Urinary bladder (tissue), 4 donors: ENCODE measurements around the gene FNDC10. TPM values are rescaled to one million over a fixed set of nuclear protein-coding genes. Genes with fewer than 3 reads are reported as not detected.

ENCODE experiments used
- DNase-seq: peaks from one replicate; pipeline ENCODE4 v3.0.0-alpha.2; 2015; ENCODE audit errors: extremely low spot score
- H3K27ac ChIP-seq: one replicate; pipeline ENCODE4 v1.5.1; 2013; ENCODE audit warnings: low read depth, mild to moderate bottlenecking, moderate library complexity
- H3K36me3 ChIP-seq: one replicate; pipeline ENCODE4 v1.6.1; 2013; ENCODE audit warnings: mild to moderate bottlenecking, moderate library complexity; ENCODE audit not compliant: insufficient read depth
- H3K4me1 ChIP-seq: one replicate; pipeline ENCODE4 v1.6.1; 2013; ENCODE audit warnings: mild to moderate bottlenecking, moderate library complexity; ENCODE audit not compliant: insufficient read depth
- H3K4me3 ChIP-seq: one replicate; pipeline ENCODE4 v1.5.1; 2013; ENCODE audit warnings: low read depth, low read length
- WGBS: extraction: QIAGEN DNeasy Blood & Tissue Kit; methylation state at CpG from one replicate; pipeline ENCODE4 v1.1.7; 2013; 5-methylcytosine and 5-hydroxymethylcytosine counted together
- polyA plus RNA-seq: library from polyadenylated mRNA; stranded (reverse); fragments of 200-250 nt; gene quantifications from one replicate; pipeline ENCODE4 v1.2.3, GENCODE V29; 2013
- total RNA-seq: library from RNA; depleted of rRNA; stranded (reverse); fragments of >200 nt; gene quantifications from one replicate; pipeline ENCODE4 v1.2.3, GENCODE V29; 2014
- donor health status: healthy with polysubstance abuse.
- donor health status: healthy.

Gene FNDC10
- total and polyA plus RNA-seq, 2 donors = 0.58 to 2.2 TPM

DNA sequence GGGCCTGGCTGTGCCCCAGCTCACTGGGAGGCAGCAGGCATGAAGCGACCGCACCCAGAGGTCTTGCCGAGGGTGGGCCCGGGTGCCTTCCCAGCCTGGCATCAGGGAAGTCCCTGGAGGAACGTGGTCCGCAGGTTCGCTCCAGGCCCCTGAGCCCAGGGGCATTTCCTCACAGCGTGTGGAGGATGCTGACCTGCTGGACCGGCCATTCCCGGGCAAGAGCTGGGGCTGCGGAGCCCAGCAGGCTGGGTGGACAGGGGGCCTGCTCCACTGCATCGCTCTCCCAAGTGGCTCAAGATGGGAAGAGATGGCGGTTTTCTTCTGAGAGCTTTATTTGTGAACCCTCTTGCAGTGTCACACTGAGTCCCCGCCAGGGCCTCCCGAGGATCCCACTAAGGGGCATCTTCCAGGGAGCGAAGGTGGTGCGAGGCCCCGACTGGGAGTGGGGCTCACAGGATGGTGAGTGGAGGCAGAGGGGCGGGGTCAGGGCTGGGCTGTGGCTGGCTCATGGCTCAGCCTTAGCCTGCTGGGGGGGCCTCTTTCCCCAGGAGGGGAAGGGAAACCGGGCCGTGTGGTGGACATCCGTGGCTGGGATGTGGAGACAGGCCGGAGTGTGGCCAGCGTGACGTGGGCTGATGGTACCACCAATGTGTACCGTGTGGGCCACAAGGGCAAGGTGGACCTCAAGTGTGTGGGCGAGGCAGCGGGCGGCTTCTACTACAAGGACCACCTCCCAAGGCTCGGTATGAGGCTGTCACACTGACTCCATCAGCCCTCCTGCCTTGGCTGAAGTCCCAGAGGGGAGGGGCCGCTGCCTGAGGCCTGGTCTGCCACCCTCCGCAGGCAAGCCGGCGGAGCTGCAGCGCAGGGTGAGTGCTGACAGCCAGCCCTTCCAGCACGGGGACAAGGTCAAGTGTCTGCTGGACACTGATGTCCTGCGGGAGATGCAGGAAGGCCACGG lies 24.8 kb upstream of the FNDC10 start:
- 79% methylated on average over 38 of the region's 38 CpGs for WGBS
- H3K4me3 ChIP-seq = no peak overlapping the region
- H3K36me3 ChIP-seq = no peaks in the 10 kb centered on the region
- peak overlapping the region; percentile 12 for H3K27ac ChIP-seq
- H3K4me1 ChIP-seq = no peaks in the 10 kb centered on the region
- DNase-seq = no peak

DNA sequence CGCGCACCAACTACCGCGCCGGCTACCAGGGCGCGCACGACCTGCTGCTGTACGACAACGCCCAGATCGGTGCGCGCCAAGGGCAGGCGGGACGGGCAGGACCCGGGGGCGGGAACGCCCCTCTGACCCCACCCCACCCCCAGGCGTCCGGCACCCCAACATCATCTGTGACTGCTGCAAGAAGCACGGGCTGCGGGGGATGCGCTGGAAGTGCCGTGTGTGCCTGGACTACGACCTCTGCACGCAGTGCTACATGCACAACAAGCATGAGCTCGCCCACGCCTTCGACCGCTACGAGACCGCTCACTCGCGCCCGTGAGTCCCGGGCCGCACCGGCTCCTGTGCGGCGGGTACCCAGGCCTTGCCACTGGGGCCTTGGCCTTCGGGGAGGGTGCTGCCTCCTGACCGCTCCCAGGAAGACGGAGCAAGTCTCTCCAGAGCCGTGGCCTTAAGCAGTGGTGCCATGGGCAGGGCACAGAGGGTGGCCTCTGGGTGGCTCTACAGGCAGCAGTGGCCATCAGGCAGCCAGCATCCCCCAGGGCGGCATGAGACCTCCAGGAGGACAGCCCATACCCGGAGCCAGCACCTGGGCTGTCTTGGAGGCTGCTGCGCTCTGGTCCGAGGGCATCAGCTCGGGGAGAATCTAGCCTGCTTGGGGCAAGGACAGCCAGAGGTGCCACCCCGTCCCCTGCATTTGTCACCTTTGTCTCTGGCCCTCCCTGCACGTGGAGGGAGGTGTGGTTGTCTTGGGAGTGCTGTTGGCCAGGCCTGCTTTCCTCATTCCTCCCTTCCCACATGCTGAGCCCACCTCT lies 23.9 kb upstream of the FNDC10 start:
- no peaks in the 10 kb centered on the region for H3K36me3 ChIP-seq
- no peaks in the 10 kb centered on the region for H3K4me1 ChIP-seq
- DNase-seq = no peak
- WGBS = 93% methylated on average over 51 of the region's 51 CpGs
- no peak overlapping the region for H3K4me3 ChIP-seq
- no peak overlapping the region for H3K27ac ChIP-seq

DNA sequence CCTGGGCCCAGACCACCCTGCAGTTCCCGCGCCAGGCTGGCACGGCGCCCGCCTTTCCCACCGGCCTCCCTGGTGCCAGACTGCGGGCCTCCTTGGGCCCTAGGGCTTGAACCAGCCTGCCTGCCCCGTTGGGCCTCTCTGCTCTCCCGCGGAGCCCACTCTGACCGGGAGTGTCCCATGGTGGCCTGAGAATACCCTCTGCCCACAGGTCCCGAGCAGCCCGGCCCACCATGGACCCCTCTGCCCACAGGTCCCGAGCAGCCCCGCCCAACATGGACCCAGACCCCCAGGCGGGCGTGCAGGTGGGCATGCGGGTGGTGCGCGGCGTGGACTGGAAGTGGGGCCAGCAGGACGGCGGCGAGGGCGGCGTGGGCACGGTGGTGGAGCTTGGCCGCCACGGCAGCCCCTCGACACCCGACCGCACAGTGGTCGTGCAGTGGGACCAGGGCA lies 23.3 kb upstream of the FNDC10 start:
- no peaks in the 10 kb centered on the region for H3K36me3 ChIP-seq
- H3K4me1 ChIP-seq = no peaks in the 10 kb centered on the region
- no peak overlapping the region for H3K4me3 ChIP-seq
- H3K27ac ChIP-seq = no peak overlapping the region
- 95% methylated on average over 33 of the region's 33 CpGs for WGBS
- DNase-seq = no peak

DNA sequence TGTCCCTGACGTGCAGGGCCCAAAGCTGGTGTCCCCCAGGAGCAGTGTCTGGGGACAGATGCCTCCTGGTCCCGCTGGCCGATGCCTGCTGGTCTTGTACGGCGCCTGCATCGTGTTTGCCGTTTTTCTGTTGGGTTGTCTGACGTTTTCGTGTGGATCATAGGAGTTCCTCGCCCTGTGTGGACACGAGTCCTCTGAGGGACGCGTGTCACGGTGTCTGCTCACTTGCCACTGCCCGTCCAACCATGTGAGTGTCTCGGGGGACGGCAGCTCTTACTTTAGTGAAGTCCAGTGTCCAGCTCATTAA lies 22.8 kb upstream of the FNDC10 start:
- Histone ChIP-seq H3K36me3 (no peaks in the 10 kb centered on the region), H3K27ac (no peak overlapping the region), H3K4me1 (no peaks in the 10 kb centered on the region), H3K4me3 (no peak overlapping the region)
- no peak for DNase-seq
- WGBS = 87% methylated on average over 17 of the region's 17 CpGs

DNA sequence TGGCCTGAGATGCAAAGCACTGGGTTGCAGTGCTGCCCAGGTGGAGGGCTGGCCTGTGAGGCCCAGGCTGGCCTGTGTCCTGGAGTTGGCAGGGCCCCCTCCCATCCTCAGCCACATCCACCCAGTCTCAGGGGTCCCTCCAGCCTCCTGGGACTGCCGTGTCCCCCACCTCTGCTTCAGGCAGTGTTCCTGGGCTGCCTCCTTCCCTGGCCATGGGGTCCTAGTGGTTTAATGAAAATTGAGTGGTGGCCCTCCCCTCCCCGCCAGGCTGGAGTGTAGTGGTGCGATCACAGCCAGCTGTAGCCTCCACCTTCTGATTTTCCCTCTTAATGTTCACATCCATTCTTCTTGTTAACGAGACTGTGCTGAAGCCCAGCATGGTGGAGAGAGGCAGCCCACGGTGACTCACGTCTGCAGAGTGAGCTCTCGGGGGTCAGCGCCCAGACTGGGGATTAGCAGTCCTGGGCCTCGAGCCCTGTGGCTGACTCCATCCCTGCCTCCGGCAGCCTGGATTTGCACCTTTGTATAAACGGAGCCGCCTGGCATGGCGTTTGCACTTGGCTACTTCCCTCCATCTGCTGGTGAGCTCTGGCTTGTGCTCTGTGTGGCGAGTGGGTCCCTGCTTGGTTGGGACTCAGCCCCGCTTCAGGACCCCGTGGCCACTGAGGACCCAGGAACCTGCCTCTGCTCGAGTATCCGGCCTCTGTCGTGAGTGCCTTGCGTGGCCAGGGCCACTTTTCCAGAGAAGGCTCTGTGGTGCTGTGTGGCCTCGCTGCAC lies 22.3 kb upstream of the FNDC10 start:
- Histone ChIP-seq H3K4me1 (no peaks in the 10 kb centered on the region), H3K4me3 (no peak overlapping the region), H3K36me3 (no peaks in the 10 kb centered on the region), H3K27ac (no peak overlapping the region)
- no peak for DNase-seq
- WGBS = 49% methylated on average over 21 of the region's 21 CpGs

DNA sequence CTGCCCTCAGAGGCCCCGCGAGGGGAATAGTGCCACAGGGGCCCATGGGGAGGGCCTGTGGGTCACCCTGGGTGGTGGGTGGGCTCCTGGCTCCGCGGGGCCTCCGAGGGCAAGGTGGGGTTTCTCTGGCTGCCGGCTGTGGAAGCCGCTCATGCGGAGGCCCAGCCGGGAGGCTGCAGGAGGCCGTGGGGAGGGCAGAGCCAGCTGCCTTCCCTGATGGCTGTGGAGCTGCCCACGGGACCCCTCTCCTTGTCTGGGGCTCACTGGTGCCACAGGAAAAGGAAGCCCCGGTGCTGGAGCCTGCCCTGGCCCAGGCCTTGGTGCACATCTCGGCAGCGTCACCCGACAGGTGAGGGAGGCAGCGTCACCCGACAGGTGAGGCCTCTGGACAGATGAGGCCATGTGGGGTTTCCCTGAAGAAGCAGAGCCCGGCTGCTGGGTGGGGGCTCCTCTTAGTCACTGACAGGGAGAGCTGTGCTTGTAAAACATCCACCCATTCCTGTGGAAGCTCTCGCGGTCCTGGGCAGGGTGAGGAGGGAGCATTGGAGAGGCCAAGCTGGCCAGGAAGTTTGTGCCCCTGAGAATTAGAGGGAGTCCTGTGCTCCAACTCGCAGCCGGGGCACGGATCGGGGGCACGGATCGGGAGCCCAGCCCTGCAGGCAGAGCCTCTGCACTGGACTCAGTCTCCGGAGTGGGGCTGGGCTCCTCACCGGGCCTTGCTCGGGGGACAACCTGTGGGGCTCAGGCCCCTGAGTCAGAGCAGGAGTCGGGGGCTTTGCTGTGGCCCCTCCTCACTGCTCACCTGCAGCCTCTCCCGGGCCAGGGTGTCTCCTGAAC lies 21.5 kb upstream of the FNDC10 start:
- no peak overlapping the region for H3K27ac ChIP-seq
- no peak for DNase-seq
- H3K36me3 ChIP-seq = no peaks in the 10 kb centered on the region
- no peaks in the 10 kb centered on the region for H3K4me1 ChIP-seq
- no peak overlapping the region for H3K4me3 ChIP-seq
- 83% methylated on average over 31 of the region's 31 CpGs for WGBS

DNA sequence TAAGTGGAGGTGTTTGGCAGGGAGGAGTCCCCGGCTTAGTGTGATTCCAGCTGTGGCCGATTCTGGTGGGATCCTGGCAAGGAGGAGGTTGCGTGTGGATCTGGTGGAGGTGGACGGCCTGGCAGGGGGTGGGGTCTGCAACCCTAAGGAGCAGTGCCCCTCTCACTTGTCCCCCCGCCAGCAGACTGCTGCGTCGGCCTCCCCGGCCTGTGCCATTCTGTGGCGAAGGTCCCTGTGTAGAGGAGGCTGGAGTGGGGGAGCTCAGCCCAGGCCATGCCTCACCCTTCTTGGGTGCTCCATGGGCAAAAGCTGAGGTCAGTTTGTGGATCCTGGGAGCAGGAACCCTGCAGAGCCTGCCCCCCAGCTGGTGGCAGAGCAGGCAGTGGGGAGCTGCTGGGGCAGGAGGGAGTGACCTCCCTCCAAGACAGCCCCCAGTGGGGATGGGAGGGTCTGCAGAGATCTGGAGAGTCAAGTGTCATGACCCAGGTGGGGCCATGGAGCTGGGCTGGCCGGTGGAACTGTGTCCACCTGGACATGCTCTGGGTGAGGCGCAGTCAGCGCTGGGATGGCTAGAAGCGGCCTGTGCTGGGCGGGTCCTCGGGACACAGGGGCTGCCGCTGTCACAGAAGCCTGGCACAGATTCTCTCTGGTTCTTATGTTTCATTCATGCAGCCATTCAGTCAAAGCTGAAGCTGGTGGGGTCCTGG lies 20.7 kb upstream of the FNDC10 start:
- 88% methylated on average over 16 of the region's 16 CpGs for WGBS
- DNase-seq = no peak
- H3K4me1 ChIP-seq = no peaks in the 10 kb centered on the region
- H3K27ac ChIP-seq = no peak overlapping the region
- no peak overlapping the region for H3K4me3 ChIP-seq
- no peaks in the 10 kb centered on the region for H3K36me3 ChIP-seq

DNA sequence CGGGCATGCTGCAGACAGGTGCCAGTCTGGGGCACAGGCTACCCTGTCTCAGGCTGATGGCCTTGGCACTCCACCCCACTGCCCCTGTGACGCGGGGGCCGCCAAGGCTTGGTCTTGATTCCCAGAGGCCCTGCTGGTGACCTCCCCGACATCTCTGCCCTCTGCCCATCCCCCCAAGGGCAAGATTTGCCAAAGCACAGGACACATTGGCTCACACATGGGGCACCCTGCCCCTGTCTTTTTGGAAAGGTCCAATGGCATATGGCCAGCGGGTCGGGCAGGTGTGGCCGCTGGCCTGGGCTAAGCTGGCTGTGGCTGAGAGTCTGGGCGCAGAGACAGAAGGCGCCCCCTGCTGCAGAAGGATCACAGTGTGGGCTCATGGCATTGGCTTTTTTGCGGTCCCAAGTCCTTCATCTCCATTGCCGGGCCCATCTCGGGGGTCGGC lies 20.0 kb upstream of the FNDC10 start:
- DNase-seq = no peak
- 79% methylated on average over 14 of the region's 14 CpGs for WGBS
- no peaks in the 10 kb centered on the region for H3K4me1 ChIP-seq
- no peaks in the 10 kb centered on the region for H3K36me3 ChIP-seq
- H3K4me3 ChIP-seq = no peak overlapping the region
- no peak overlapping the region for H3K27ac ChIP-seq

DNA sequence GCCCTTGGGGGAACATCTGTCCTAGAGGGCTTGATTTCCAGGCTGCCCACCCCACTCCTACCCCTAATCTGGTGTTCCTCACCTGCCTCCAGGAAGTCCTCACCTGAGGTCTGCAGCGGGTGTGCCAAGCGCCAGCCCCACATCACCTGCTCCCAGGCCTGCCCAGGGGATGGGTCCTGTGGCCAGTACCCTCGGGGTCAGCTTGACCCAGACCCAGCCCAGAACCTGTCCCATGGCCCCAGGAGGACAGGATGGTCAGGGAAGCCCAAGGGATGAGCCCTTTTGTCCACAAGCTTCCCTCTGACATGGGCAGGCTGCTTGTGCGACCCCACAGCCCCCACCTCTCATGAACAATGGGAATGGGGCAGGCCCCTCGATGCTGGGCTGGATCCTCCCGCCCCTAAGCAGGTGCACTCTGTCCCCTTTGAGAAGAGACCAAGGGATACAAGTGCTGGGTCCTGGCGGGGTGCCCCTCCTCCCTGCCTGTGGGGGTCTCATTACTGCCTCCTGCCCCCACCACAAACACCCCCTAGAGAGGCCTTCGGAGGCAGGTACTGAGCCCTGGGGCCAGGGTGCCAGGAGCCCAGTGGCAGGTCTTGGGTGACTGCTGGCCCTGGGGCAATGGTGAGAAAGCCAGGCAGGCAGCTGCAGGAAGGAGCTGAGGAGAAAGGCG lies 18.6 kb upstream of the FNDC10 start:
- no peak for DNase-seq
- 94% methylated on average over 9 of the region's 9 CpGs for WGBS
- Histone ChIP-seq H3K4me3 (no peak overlapping the region), H3K27ac (no peak overlapping the region), H3K4me1 (no peaks in the 10 kb centered on the region), H3K36me3 (no peaks in the 10 kb centered on the region)

DNA sequence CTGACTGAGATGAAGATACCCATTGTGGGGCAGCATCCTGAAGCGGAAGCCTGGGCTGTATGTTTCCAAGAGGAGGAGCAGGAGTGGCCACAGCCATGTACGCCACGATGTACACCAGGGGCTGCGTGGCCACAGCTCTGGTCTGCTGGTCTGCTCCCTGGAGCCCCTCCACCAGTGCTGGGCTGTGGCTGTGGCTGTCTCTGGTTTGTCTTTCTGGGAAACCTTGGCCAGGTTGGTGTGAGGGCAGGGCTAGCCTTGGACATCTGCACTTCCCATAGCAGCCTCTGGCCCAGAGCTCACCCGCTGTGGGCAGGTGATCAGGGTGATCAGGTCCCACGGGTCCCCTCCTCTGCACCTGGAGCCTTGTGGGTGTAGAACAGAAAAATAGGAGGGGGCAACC lies 18.0 kb upstream of the FNDC10 start:
- no peaks in the 10 kb centered on the region for H3K36me3 ChIP-seq
- 91% methylated on average over 6 of the region's 6 CpGs for WGBS
- no peak for DNase-seq
- H3K4me3 ChIP-seq = no peak overlapping the region
- no peak overlapping the region for H3K27ac ChIP-seq
- no peaks in the 10 kb centered on the region for H3K4me1 ChIP-seq

DNA sequence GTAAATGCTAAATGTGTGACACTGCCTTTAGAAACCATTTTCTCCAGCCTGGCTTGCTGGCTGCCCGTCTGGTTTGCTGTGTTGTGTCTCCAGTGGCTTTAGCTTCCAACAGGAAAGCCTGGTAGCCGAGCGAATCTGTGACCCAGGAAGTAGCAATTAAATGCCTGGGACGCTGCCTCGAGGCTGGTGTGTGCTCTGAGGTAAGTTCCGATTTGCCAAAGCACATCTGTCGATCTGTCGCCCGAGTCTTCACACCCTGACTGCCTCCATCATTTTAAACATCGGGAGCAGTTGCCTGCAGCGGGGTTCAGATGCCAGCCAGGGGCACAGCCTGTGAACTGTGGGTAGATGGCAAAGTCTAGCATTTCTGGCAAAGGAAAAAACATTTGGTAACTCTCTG lies 17.6 kb upstream of the FNDC10 start:
- H3K27ac ChIP-seq = no peak overlapping the region
- WGBS = 91% methylated on average over 11 of the region's 11 CpGs
- H3K4me3 ChIP-seq = no peak overlapping the region
- no peaks in the 10 kb centered on the region for H3K4me1 ChIP-seq
- no peak for DNase-seq
- H3K36me3 ChIP-seq = no peaks in the 10 kb centered on the region

DNA sequence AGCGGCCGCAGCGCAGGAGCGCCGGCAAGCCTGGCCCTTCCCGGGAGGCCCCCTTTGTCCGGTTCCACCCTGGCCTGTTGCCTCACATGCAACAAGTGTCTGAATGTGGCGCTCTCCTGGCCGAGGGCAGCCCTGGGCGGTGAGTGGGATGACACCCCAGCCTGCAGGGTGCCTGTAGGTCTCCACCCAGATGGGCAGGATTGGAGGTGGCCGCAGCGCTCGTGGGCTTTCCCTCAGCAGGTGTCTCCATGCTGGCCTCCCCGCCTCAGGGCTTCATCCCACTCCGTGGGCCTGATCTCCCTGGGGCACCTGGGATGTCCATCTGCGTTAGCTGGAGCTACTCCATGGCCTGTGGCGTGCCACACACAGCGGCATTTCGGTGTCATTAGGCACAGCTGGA lies 16.9 kb upstream of the FNDC10 start:
- H3K4me3 ChIP-seq = peak overlapping the region; percentile 86
- H3K4me1 ChIP-seq = no peaks in the 10 kb centered on the region
- 80% methylated on average over 19 of the region's 19 CpGs for WGBS
- H3K27ac ChIP-seq = no peak overlapping the region
- no peaks in the 10 kb centered on the region for H3K36me3 ChIP-seq
- no peak for DNase-seq
